GM19328 (cell line): Measurements from ENCODE around the gene PRKCA.
"Not testable (repeated sequence)": the region's sequence is repeated elsewhere in the genome, so short reads cannot be mapped to it uniquely, and the experiment has no call there.

ENCODE experiments used
- ATAC-seq: cut with Tn5 transposase; IDR thresholded peaks from one replicate; pipeline ENCODE4 v1.9.1; 2021; ENCODE audit warnings: mild to moderate bottlenecking, moderate library complexity; ENCODE audit not compliant: unreplicated experiment

The PRKCA gene

DNA sequence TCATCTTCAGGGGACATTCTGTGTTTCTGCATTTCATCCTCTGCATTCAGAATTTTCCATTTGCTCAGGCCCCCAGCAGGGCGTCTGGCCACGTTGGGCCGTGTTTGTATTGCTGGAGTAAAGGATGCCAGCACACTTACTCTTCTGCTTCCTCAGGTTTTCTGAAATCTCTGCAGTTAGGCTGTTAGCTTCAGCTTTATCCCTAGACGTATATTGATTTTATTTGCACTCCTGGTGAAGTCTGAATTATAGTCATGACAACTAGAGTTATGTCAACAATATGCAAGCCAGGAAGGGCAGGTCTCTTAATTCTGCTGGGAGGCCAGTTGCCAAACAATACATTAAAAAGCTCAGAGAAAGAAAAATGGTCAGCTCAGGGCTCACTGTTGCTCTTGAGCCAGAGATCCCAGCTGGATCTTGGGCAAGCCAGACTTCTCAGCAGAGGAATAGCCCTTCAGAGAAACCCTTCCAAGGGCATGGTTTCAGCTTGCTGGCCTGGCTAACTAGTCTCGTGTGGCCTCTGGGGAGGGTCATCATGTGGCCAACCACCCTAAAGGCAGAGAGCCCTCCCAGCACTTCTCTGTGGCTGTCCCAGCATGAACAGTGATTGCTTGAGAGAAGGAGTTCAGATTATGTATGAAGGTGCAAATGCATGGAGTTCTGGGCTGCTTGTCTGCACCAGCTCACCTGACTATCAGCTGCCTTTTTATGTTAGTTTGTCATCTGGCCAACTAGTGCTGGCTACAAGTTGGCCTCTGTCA, 422.3 kb downstream of the PRKCA start:
- no peak for ATAC-seq

- ATAC-seq: not testable (repeated sequence)
Measured at GRCh38 chr17:66725438-66725837, 423.0 kb downstream of the PRKCA start.

- no peak for ATAC-seq
Measured at GRCh38 chr17:66725956-66726355, 423.5 kb downstream of the PRKCA start.

DNA sequence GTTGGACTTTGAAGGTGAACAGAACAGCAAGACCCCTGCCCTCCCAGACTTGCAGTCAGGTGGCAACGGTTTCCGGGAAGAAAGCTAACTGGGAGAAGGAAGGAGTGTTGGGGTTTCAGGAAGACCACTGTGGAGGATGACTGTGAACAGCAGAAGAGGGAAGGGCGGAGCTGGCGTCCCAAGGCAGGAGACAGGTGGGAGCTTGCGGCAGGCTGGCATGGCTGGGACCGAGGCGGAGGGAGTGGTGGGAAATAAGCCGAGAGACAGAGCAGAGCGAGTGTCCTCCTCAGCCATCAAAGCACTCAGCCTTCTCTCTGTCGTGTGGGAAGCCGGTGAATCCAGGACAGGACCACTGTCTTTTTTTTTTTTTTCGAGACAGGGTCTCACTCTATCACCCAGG, 424.0 kb downstream of the PRKCA start:
- ATAC-seq: no peak

DNA sequence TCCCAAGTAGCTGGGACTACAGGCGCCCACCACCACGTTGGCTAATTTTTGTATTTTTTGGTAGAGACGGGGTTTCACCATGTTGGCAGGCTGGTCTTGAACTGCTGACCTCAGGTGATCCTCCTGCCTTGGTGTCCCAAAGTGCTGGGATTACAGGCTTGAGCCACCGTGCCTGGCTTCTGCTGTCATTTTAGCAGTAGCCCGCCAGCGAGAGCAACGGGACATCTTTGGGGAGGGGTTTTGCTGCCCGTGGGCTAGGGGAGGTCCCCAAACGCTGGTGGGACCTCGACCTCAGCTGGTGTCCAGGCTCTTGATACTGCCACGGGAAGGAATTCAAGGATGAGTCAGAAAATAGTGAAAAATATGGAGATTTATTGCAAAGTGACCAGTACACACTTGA, 424.4 kb downstream of the PRKCA start:
- no peak for ATAC-seq

DNA sequence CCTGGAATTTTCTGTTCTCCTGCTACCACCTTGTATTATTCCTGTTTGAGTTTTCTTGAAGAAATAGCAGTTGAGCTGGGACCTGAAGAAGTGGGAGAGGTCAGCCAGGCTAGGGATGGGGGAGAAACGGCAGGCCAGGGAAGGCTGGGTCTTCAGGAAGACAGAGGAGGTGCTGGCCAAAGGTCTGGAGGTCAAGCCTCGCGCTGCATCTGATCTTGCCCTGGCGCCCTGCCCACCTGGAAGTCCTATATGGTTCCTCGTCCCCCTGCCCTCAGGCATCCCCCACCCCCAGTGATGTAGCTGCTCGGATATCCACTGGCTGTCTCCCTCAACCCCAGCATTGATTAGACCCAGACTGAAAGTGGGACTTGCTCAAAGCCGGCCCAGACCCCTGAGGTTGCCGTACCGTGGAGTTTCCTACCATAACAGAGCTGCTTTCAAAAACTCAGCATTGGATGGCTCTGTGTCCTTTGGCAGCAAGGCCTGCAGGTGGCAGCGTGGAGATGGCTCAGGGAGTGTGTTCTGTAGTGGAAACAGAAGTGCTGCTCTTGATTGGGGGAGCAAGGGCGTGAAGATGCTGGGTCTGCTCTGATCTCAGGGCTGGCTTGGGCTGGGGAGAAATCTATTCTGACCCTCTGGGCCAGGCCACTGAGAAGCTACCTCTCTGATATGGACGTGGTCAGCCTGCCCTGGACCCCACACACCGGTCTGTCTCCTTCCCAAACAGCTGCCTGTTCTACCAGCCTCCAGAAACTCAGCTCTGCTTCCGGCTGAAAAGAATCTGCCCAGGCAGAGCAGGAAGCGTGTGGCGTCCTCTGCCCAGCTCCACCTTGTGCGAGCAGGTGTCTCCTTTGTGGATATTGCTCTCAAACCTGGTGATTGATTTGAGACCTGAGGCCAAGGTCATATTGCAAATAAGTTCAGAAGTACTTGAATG, 425.5 kb downstream of the PRKCA start:
- peak; percentile 58 for ATAC-seq

DNA sequence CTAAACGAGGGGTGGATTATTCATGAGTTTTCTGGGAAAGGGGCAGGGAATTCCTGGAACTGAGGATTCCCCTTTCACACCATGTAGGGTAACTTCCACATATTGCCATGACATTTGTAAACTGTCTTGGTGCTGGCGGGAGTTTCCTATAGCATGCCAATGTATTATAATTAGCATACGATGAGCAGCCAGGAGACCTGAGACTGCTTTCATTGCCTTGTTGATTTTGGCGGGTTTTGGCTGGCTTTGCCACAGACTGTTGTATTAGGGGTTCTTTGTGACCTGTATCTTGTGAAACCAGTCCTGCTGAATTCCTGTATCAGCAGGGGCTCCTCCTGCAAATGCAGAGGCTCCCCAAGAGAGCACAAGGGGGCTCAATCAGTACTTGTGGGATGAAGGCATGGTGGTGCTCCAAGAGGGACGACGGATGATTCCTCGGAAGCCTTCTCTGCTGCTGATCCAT, 428.1 kb downstream of the PRKCA start:
- no peak for ATAC-seq

GRCh38 chr17:66733759-66734158, 431.3 kb downstream of the PRKCA start:
- no peak for ATAC-seq

DNA sequence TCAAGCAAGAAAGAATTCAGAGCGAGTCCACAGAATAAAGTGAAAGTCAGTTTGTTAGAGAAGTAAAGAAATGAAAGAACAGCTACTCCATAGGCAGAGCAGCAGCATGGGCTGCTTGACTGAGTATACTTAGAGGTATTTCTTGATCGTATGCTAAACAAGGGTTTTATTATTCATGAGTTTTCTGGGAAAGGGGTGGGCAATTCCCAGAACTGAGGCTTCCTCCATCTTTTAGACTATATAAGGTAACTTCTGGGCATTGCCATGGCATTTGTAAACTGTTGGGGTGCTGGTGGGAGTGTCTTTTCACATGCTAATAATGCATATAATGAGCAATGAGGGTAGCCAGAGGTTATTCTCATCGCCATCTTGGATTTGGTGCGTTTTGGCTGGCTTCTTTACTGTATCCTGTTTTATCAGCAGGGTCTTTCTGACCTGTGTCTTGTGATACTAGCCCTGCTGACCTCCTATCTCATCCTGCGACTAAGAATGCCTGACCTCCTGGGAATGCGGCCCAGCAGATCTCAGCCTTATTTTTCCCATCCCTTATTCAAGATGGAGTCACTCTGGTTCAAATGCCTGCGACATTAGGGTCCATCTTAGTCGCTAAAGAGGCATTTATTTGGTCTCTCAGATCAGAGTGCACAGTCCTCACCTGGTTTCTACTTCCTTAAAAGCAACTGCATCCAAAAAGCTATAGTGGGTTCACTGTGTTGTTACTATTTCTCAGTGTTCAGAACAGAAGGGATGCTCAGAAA, 432.0 kb downstream of the PRKCA start:
- ATAC-seq: no peak

DNA sequence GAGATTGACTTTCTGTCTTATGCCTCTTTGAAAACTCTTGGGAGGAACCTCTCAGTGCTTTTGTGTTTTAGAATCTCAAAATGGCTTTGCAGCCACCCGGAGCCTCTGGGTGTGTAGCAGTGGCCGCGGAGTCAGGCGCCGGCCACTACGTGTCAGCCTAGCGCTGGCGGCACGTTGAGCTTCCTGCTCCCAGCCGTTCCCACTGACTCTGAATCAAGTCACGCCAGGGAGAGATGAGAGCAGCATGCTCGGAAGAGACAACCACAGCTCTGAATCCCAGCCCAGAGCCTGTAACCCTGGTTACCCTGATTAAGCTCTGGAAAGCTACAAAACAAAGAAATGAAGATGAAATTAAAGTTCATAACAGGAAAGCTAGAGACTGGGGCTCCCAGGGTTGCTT, 435.1 kb downstream of the PRKCA start:
- no peak for ATAC-seq

- ATAC-seq: no peak
Measured at GRCh38 chr17:66738301-66738700, 435.9 kb downstream of the PRKCA start.

GRCh38 chr17:66739553-66739952, 437.1 kb downstream of the PRKCA start:
- ATAC-seq: no peak

DNA sequence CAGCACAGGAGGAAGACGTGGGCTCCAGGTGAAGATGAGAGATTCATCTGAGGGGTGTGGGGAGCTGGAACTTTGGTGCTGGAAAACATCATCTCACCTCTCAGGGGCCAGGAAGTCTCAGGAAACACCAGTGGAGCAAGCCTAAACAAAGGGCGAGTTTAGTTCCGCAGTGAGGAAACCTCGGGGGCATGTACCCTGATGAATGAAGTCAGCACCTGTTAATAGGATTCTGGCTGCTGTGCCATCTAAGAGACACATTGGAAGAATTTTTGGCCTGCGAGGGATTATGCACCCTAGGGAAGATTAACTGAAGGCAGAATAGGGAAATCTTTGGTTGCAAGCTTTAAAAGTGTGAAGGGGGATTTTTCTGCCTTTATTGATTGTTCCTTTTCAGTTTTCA, 437.8 kb downstream of the PRKCA start:
- ATAC-seq: no peak

- ATAC-seq: no peak
Measured at GRCh38 chr17:66743511-66743910, 441.1 kb downstream of the PRKCA start.

DNA sequence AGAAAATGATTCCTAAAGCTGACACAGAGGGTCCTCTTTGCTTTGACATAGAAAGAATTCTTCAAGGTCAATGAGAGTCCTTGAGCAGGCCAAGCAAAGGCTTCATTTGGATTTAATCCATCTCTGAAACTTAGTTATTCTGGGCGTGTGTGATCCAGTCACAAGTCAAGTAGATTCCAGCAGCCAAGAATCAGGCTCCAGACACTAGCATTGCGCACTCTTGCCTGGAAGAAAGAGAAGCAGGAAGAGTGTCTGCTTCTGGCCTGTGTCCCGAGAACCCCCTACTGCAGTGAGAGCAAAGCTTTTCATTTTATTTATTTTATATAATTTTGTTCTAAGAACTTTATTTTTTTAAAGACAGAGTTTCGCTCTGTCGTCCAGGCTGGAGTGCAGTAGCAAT, 444.3 kb downstream of the PRKCA start:
- ATAC-seq: no peak

- no peak for ATAC-seq
Measured at GRCh38 chr17:66747578-66748275, 445.3 kb downstream of the PRKCA start.

DNA sequence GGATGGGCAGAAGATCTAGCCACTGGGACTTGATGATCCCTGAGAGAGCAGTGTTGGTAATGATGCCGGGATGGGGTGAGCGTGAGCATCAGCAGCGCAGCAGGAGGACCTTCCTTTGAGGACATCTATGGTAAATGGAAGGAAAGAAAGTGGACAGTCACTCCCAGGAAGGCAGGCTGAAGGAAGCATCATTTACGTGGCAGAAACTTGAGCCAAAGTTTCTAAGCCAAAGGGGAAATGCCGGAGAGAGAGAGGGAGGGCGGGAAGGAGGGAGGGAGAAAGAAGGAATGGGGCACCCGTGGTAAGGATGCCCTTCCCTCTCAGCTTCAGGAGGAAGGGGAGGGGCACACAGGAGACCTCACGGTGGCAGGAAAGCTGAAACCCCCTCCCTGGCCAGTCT, 446.2 kb downstream of the PRKCA start:
- ATAC-seq: no peak

DNA sequence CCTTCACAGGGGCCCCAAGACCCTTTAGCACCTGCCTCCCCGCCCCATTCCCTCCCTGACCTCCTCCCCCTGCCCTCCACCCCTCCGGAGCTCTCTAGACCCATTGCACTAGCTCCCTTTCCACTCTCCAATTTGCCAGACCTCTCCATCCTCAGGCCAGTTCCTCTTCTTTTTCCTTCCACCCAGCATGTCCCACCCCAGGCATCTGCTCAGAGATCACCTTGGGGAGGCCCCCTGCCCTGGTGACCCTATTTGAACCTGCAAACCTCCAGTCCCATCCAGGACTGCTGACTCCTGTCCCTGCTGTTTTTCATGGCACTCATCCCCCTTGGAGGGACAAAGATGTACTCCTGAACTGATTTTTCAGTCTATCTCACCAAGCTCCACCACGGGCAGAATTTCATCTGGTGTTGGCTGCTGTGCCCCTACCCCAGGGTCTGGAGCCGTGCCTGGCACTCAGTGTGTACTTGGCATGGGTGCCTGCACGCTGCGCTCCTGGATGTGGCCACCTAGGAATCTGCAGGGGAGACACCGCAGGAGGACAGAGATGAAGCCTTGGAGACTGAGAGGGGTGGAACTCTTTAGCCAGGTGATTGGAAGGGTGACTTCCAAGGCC, 446.9 kb downstream of the PRKCA start:
- no peak for ATAC-seq

DNA sequence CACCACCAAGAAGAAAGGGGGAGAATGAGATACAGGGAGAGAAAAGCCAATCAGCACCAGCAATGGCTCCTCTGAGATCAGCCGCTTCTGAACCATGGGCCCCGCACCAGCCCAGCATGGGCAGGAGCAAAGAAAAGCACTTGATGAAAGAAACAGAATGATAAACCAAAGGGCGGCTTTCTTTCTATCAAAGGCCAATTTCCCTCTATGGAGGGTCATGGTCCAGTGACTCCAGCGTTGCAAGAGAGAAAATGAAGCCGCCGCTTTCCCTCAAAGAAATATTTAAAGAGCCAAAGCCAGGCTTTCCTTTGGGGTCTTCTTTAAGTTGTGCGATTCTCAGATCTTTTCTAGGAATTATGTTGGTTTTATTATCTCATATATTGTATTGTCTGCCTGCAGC, 447.7 kb downstream of the PRKCA start:
- no peak for ATAC-seq
